Left renal cortex interstitium (tissue), 4 donors: ENCODE data around the gene MAP7. TPM values are rescaled to one million over a fixed set of nuclear protein-coding genes. Genes with fewer than 3 reads are reported as not detected.
"Not testable (repeated sequence)": the region's sequence is repeated elsewhere in the genome, so short reads cannot be mapped to it uniquely, and the experiment has no call there.

Experiments used
- DNase-seq, 4 donors: peaks; one replicate each; pipeline ENCODE4 v3.0.0-alpha.2; 2013; ENCODE audit warnings: low read depth in 4 of 4, low spot score in 2 of 4, missing footprints in 1 of 4
- polyA plus RNA-seq, 4 donors: library from polyadenylated mRNA; unstranded; fragments of 120-200 nt; gene quantifications; one replicate each; pipeline ENCODE4 v1.2.1, GENCODE V29; 2013; ENCODE audit not compliant: insufficient read length in 4 of 4

The MAP7 gene
- polyA plus RNA-seq, 4 donors: 28.2 to 39.2 (median 34.9) TPM

GRCh38 chr6:136318676-136319075 is 231.5 kb downstream of the MAP7 start:
- no peak for DNase-seq

- DNase-seq: no peak
Observed at GRCh38 chr6:136317971-136318370, 232.3 kb downstream of the MAP7 start.

DNA sequence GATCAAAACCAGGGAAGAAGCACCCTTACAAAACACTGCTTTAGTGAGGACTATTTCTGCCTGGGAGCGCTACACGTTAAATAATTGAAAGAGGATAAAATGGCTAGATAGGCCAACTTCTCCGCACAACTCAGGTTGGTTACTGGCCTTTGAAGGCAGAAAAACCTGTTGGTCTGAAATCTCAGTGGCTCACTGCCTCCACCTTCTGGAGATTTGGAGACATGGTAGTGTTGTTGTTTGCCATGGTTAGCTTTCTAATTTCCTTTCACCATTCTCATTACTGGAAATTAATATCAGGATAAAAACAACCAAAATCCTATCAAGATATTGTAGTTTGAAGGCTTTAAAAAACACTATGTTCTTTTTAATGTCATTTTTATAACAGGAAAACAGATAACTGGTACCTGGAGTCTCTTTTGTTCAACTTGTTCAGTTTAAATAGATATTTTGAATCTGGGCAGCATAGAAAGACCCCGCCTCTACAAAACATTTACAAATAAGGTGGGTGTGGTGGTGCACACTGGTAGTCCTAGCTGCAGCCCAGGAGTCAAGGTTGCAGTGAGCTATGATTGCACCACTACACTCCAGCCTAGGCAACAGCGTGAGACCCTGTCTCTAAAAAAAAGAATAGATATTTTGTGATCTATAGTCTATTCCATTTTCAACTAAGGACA is 233.1 kb downstream of the MAP7 start:
- peak in 1 of 4 donors; percentile 32 for DNase-seq

- DNase-seq: no peak
Observed at GRCh38 chr6:136315594-136315993, 234.6 kb downstream of the MAP7 start.

GRCh38 chr6:136312975-136313374 is 237.2 kb downstream of the MAP7 start:
- no peak for DNase-seq

DNA sequence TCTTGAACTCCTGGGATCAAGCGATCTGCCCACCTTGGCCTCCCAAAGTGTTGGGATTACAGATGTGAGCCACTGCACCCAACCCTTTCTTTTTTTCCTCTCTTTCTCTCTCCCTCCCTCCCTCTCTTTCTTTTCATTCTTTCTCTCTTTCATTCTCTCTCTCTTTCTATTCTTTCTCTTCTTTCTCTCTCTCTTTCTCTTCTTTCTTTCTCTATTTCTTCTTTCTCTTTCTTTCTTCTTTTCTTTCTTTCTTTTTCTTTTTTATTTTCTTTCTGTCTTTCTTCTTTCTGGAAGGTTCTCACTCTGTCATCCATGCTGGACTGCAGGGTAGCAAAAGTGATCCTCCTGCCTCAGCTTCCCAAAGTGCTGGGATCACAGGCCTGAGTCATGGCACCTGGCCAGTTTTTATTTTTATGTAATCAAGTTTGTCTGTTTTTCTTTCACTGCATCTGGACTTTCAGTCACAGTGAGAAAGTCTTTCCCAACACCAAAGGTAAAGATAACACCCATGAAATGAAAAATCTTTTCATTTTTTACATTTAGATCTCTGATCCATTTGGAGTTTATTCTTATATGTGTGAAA is 240.4 kb downstream of the MAP7 start:
- no peak for DNase-seq

GRCh38 chr6:136309171-136309570 is 241.1 kb downstream of the MAP7 start:
- no peak for DNase-seq

DNA sequence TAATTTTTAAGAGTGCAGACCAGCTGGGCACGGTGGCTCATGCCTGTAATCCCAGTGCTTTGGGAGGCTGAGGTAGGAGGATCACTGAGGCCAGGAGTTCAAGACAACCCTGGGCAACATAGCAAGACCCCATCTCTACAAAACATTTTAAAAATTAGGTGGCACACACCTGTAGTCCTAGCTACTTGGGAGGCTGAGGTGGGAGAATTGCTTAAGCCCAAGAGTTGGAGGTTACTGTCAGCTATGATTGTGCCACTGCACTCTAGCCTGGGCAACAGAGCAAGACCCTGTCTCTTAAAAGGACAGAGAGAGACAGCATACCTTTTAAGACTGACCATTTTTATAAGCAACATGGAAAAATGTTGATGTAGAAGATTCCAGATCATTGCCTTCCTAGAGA is 241.8 kb downstream of the MAP7 start:
- not testable (repeated sequence) for DNase-seq

DNA sequence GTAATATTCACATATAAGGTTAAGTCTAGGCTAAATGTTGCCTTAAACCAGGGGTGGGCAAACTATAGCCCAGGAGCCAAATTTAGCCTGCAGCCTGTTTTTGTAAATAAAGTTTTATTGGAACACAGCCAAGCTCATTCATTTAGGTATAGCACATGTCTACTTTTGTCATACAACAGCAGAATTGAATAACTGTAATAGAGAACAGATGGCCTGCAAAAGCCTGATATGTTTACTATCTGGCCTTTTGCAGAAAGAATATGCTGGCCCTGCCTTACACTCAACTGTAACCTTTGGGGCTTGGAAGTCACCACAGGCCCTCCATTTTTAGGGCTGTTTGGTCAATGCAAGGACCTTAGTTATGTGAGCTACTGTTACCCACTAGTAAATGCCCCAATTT is 242.9 kb downstream of the MAP7 start:
- no peak for DNase-seq

- DNase-seq: no peak
Observed at GRCh38 chr6:136306466-136306865, 243.8 kb downstream of the MAP7 start.

DNA sequence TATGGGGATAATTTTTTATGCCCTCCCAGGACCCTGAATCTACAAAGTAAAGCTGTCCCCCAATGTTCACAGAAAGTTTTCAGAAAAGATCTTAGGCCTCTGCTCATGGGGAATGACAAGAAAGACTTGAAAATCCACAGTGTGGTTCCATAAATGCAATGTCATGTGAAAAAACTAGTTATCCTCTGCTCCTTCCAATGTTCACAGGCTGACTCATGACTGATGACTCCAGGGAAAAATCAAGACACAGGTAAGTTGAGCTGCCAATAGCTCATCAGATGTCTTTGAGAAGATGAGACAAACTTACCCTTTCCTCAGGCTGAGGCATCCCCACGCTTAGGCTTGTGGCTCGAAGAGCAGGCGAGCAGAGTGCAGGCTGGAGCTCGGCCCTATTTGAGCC is 245.8 kb downstream of the MAP7 start:
- no peak for DNase-seq

GRCh38 chr6:136303516-136303915 is 246.7 kb downstream of the MAP7 start:
- no peak for DNase-seq

DNA sequence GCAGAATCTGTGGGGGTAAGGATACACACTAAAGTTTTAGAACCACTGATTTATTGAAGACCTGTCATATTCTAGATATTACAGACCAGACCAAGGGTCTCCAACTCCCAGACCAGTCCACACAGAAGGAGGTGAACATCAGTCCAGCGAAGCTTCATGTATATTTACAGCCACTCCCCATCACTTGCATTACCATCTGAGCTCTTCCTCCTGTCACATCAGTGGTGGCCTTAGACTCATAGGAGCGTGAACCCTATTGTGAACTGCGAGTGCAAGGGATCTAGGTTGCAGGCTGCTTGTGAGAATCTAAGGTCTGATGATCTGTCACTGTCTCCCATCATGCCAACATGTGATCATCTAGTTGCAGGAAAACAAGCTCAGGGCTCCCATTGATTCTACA is 255.6 kb downstream of the MAP7 start:
- DNase-seq: no peak

Other genes starting within 250 kb of the MAP7 start
- gene MAP3K5, start 242.1 kb upstream of the MAP7 start, polyA plus RNA-seq: 1 to 10 TPM; 5.4 to 7.3 (median 6.7) TPM